ENCODE data around the gene PTPRK.
"Not testable (repeated sequence)": the region's sequence is repeated elsewhere in the genome, so short reads cannot be mapped to it uniquely, and the experiment has no call there.

PTPRK gene

GRCh38 chr6:127941228-127941627 lies 579.2 kb downstream of the PTPRK start:
- TF ChIP-seq POLR2AphosphoS5 (IDR thresholded peaks at IDR 0.05; ENCODE audit: low read depth, low read length), result no peak
- no peak for TF ChIP-seq POLR2A (IDR thresholded peaks at IDR 0.05; ENCODE audit: low read depth, low read length)
- no peak for TF ChIP-seq SPI1 (IDR thresholded peaks at IDR 0.05; ENCODE audit: low read depth, low read length)
- TF ChIP-seq TAF1 (IDR thresholded peaks at IDR 0.05; ENCODE audit: low read depth, low read length), result no peak
- no peak for TF ChIP-seq PAX5 (IDR thresholded peaks at IDR 0.05; ENCODE audit: insufficient read depth, low read length, severe bottlenecking)
- TF ChIP-seq POU2F2 (IDR thresholded peaks at IDR 0.05; ENCODE audit: low read depth, low read length), result no peak
- FAIRE-seq, result no peak

GRCh38 chr6:127939442-127940066 lies 580.8 kb downstream of the PTPRK start:
- DNase-seq (ENCODE audit: insufficient read length, low spot score) (no peak), FAIRE-seq (no peak)
- no peak for TF ChIP-seq POLR2A (IDR thresholded peaks at IDR 0.05; ENCODE audit: low read depth, low read length)
- no peak for TF ChIP-seq POLR2AphosphoS5 (IDR thresholded peaks at IDR 0.05; ENCODE audit: low read depth, low read length)
- TF ChIP-seq POU2F2 (IDR thresholded peaks at IDR 0.05; ENCODE audit: low read depth, low read length), result no peak
- TF ChIP-seq PAX5 (IDR thresholded peaks at IDR 0.05; ENCODE audit: insufficient read depth, low read length, severe bottlenecking), result no peak
- TF ChIP-seq SPI1 (IDR thresholded peaks at IDR 0.05; ENCODE audit: low read depth, low read length), result no peak
- no peak for TF ChIP-seq TAF1 (IDR thresholded peaks at IDR 0.05; ENCODE audit: low read depth, low read length)

More at GRCh38 chr6:127941228-127941627, 579.2 kb downstream of the PTPRK start:
- DNase-seq (ENCODE audit: insufficient read length, low spot score), result no peak

GRCh38 chr6:127938701-127939100 lies 581.7 kb downstream of the PTPRK start:
- no peak for TF ChIP-seq POLR2A (IDR thresholded peaks at IDR 0.05; ENCODE audit: low read depth, low read length)
- TF ChIP-seq POU2F2 (IDR thresholded peaks at IDR 0.05; ENCODE audit: low read depth, low read length), result no peak
- TF ChIP-seq PAX5 (IDR thresholded peaks at IDR 0.05; ENCODE audit: insufficient read depth, low read length, severe bottlenecking), result no peak
- FAIRE-seq (no peak), DNase-seq (ENCODE audit: insufficient read length, low spot score) (no peak)

GRCh38 chr6:127937747-127938146 lies 582.7 kb downstream of the PTPRK start:
- FAIRE-seq (no peak), DNase-seq (ENCODE audit: insufficient read length, low spot score) (no peak)
- TF ChIP-seq POLR2A (IDR thresholded peaks at IDR 0.05; ENCODE audit: low read depth, low read length) (no peak), SPI1 (IDR thresholded peaks at IDR 0.05; ENCODE audit: low read depth, low read length) (no peak), POU2F2 (IDR thresholded peaks at IDR 0.05; ENCODE audit: low read depth, low read length) (no peak), PAX5 (IDR thresholded peaks at IDR 0.05; ENCODE audit: insufficient read depth, low read length, severe bottlenecking) (no peak), TAF1 (IDR thresholded peaks at IDR 0.05; ENCODE audit: low read depth, low read length) (no peak), POLR2AphosphoS5 (IDR thresholded peaks at IDR 0.05; ENCODE audit: low read depth, low read length) (no peak)

DNA sequence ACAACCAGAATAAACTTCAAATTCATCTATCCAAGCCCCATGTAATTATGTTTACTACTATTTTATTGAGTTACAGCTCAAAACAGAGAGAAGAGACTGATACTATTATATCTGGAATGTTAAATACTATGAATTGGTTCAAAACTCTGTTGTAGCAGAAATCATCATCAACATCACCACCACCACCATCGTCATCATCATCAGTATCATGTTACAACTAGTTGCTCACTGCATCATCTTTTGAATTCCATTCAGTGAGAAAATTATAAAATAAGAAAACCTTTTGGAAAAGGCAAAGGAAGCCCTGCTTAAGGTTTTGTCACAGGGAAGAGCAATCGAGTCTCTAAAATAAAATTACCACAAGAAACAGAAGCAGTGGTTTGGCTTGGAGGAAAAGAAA lies 583.3 kb downstream of the PTPRK start:
- no peak for TF ChIP-seq POLR2A (IDR thresholded peaks at IDR 0.05; ENCODE audit: low read depth, low read length)
- FAIRE-seq (no peak), DNase-seq (ENCODE audit: insufficient read length, low spot score) (no peak)

- TF ChIP-seq TAF1 (IDR thresholded peaks at IDR 0.05; ENCODE audit: low read depth, low read length), result no peak
- TF ChIP-seq SPI1 (IDR thresholded peaks at IDR 0.05; ENCODE audit: low read depth, low read length), result no peak
- no peak for TF ChIP-seq PAX5 (IDR thresholded peaks at IDR 0.05; ENCODE audit: insufficient read depth, low read length, severe bottlenecking)
- no peak for TF ChIP-seq POU2F2 (IDR thresholded peaks at IDR 0.05; ENCODE audit: low read depth, low read length)
- no peak for TF ChIP-seq POLR2A (IDR thresholded peaks at IDR 0.05; ENCODE audit: low read depth, low read length)
- no peak for FAIRE-seq
- DNase-seq (ENCODE audit: insufficient read length, low spot score), result no peak
Measured at GRCh38 chr6:127934956-127935355, 585.4 kb downstream of the PTPRK start.

GRCh38 chr6:127933852-127934840 lies 586.3 kb downstream of the PTPRK start:
- TF ChIP-seq POU2F2 (IDR thresholded peaks at IDR 0.05; ENCODE audit: low read depth, low read length) (no peak), PAX5 (IDR thresholded peaks at IDR 0.05; ENCODE audit: insufficient read depth, low read length, severe bottlenecking) (no peak), POLR2A (IDR thresholded peaks at IDR 0.05; ENCODE audit: low read depth, low read length) (no peak), SPI1 (IDR thresholded peaks at IDR 0.05; ENCODE audit: low read depth, low read length) (no peak), POLR2AphosphoS5 (IDR thresholded peaks at IDR 0.05; ENCODE audit: low read depth, low read length) (no peak), TAF1 (IDR thresholded peaks at IDR 0.05; ENCODE audit: low read depth, low read length) (no peak)
- FAIRE-seq (no peak), DNase-seq (ENCODE audit: insufficient read length, low spot score) (no peak)

DNA sequence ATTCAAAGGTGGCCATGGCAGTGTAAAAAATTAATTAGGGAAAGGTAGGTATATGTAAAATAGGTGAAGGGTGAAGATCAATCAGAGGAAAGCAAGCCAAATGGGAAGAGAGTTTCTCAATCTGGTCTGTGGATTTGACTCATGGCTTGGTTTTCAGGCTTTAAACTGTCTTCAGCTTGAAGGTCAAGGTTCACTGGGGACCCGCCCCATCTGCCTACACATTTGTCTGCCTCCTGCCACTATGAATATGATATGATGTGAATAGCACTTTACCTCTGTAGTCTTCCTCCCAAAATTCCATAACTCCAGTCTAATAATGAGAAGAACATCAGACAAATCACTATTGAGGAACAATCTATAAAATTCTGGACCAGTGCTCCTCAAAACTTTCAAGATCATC lies 587.3 kb downstream of the PTPRK start:
- TF ChIP-seq POLR2AphosphoS5 (IDR thresholded peaks at IDR 0.05; ENCODE audit: low read depth, low read length) (no peak), TAF1 (IDR thresholded peaks at IDR 0.05; ENCODE audit: low read depth, low read length) (no peak), SPI1 (IDR thresholded peaks at IDR 0.05; ENCODE audit: low read depth, low read length) (no peak), POLR2A (IDR thresholded peaks at IDR 0.05; ENCODE audit: low read depth, low read length) (no peak), PAX5 (IDR thresholded peaks at IDR 0.05; ENCODE audit: insufficient read depth, low read length, severe bottlenecking) (no peak), POU2F2 (IDR thresholded peaks at IDR 0.05; ENCODE audit: low read depth, low read length) (no peak)
- DNase-seq (ENCODE audit: insufficient read length, low spot score) (no peak), FAIRE-seq (no peak)

GRCh38 chr6:127932708-127933107 lies 587.7 kb downstream of the PTPRK start:
- FAIRE-seq (no peak), DNase-seq (ENCODE audit: insufficient read length, low spot score) (no peak)
- no peak for TF ChIP-seq POU2F2 (IDR thresholded peaks at IDR 0.05; ENCODE audit: low read depth, low read length)
- TF ChIP-seq POLR2AphosphoS5 (IDR thresholded peaks at IDR 0.05; ENCODE audit: low read depth, low read length), result no peak
- no peak for TF ChIP-seq SPI1 (IDR thresholded peaks at IDR 0.05; ENCODE audit: low read depth, low read length)
- TF ChIP-seq TAF1 (IDR thresholded peaks at IDR 0.05; ENCODE audit: low read depth, low read length), result no peak
- no peak for TF ChIP-seq POLR2A (IDR thresholded peaks at IDR 0.05; ENCODE audit: low read depth, low read length)
- no peak for TF ChIP-seq PAX5 (IDR thresholded peaks at IDR 0.05; ENCODE audit: insufficient read depth, low read length, severe bottlenecking)

DNA sequence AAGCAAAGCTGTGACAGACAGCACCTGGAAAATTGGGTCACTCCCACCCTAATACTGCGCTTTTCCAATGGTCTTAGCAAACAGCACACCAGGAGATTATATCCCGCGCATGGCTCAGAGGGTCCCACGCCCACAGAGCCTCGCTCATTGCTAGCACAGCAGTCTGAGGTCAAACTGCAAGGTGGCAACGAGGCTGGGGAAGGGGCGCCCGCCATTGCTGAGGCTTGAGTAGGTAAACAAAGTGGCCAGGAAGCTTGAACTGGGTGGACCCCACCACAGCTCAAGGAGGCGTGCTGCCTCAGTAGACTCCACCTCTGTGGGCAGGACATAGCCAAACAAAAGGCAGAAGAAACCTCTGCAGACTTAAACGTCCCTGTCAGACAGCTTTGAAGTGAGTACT lies 594.0 kb downstream of the PTPRK start:
- DNase-seq (ENCODE audit: insufficient read length, low spot score); FAIRE-seq: not testable (repeated sequence)

Measured in GM12891 (cell line).